Liver (tissue), 9 donors: ENCODE measurements around the gene EP300. TPM values are rescaled to one million over a fixed set of nuclear protein-coding genes. Genes with fewer than 3 reads are reported as not detected.

Source experiments
- DNase-seq: peaks from one replicate; pipeline ENCODE4 v3.0.0-alpha.2; 2017; ENCODE audit warnings: low spot score
- H3K27ac ChIP-seq, 2 donors: one replicate each; pipeline ENCODE4 v1.7.0; 2013; ENCODE audit warnings: inconsistent platforms in 2 of 2, low read length in 2 of 2, control low read depth in 1 of 2, low read depth in 1 of 2, mild to moderate bottlenecking in 1 of 2
- H3K27me3 ChIP-seq, 4 donors: one replicate each; pipeline versions ENCODE4 v1.6.1 to v1.7.0; 2013; ENCODE audit warnings: low read length in 3 of 4, inconsistent platforms in 1 of 4, mild to moderate bottlenecking in 1 of 4, moderate library complexity in 1 of 4; ENCODE audit not compliant: control insufficient read depth in 4 of 4, insufficient read depth in 4 of 4
- H3K36me3 ChIP-seq, 4 donors: one replicate each; pipeline versions ENCODE4 v1.6.1 to v1.7.0; 2013; ENCODE audit warnings: low read length in 3 of 4, mild to moderate bottlenecking in 3 of 4, low read depth in 1 of 4, moderate library complexity in 1 of 4; ENCODE audit not compliant: control insufficient read depth in 4 of 4, insufficient read depth in 3 of 4
- H3K4me1 ChIP-seq, 4 donors: one replicate each; pipeline versions ENCODE4 v1.6.1 to v1.7.0; 2013; ENCODE audit warnings: low read length in 3 of 4, mild to moderate bottlenecking in 3 of 4, moderate library complexity in 1 of 4; ENCODE audit not compliant: control insufficient read depth in 4 of 4, insufficient read depth in 4 of 4
- H3K4me3 ChIP-seq, 3 donors: one replicate each; pipeline versions ENCODE4 v1.6.1 to v1.7.0; 2013; ENCODE audit warnings: low read length in 3 of 3, control low read depth in 1 of 3, low read depth in 1 of 3, mild to moderate bottlenecking in 1 of 3
- H3K9ac ChIP-seq, 2 donors: one replicate each; pipeline ENCODE4 v1.7.0; 2013; ENCODE audit warnings: low read length in 2 of 2, mild to moderate bottlenecking in 2 of 2, moderate library complexity in 2 of 2, control low read depth in 1 of 2, low read depth in 1 of 2
- H3K9me3 ChIP-seq, 4 donors: one replicate each; pipeline versions ENCODE4 v1.6.1 to v1.7.0; 2013; ENCODE audit warnings: low read length in 3 of 4; ENCODE audit not compliant: control insufficient read depth in 4 of 4
- CTCF ChIP-seq: fragments of 150-350 bp; IDR thresholded peaks from 2 replicates; pipeline ENCODE4 v1.5.1; 2017; ENCODE audit warnings: improper control_type of control experiment, low read depth, low read length; ENCODE audit not compliant: missing input control
- EGR1 ChIP-seq, 2 donors: IDR thresholded peaks; 2 replicates each; pipeline ENCODE4 v1.6.1; 2016 to 2018; ENCODE audit warnings: antibody characterized with exemption in 2 of 2, low read depth in 2 of 2
- FOXA2 ChIP-seq: IDR thresholded peaks from 2 replicates; pipeline ENCODE4 v1.6.1; 2016; ENCODE audit warnings: antibody characterized with exemption
- GABPA ChIP-seq, 2 donors: IDR thresholded peaks in 1 of 2; conservative IDR thresholded peaks in 1 of 2; 2 replicates each; pipeline ENCODE4 v1.6.1; 2016; ENCODE audit warnings: antibody characterized with exemption in 2 of 2, mild to moderate bottlenecking in 1 of 2, moderate library complexity in 1 of 2
- HNF4A ChIP-seq, 2 donors: conservative IDR thresholded peaks; 2 replicates each; pipeline ENCODE4 v1.6.1; 2016; ENCODE audit warnings: antibody characterized with exemption in 2 of 2, mild to moderate bottlenecking in 2 of 2
- HNF4G ChIP-seq: IDR thresholded peaks from 2 replicates; pipeline ENCODE4 v1.6.1; 2016; ENCODE audit warnings: antibody characterized with exemption
- JUND ChIP-seq, 2 donors: IDR thresholded peaks; 2 replicates each; pipeline ENCODE4 v1.6.1; 2016; ENCODE audit warnings: antibody characterized with exemption in 2 of 2
- MAX ChIP-seq: IDR thresholded peaks from 2 replicates; pipeline ENCODE4 v1.6.1; 2016; ENCODE audit warnings: antibody characterized with exemption
- NR2F2 ChIP-seq: IDR thresholded peaks from 2 replicates; pipeline ENCODE4 v1.6.1; 2016; ENCODE audit warnings: antibody characterized with exemption
- RAD21 ChIP-seq, 2 donors: IDR thresholded peaks; 2 replicates each; pipeline ENCODE4 v1.6.1; 2016; ENCODE audit warnings: antibody characterized with exemption in 2 of 2, mild to moderate bottlenecking in 2 of 2
- REST ChIP-seq: IDR thresholded peaks from 2 replicates; pipeline ENCODE4 v1.6.1; 2016; ENCODE audit warnings: antibody characterized with exemption, mild to moderate bottlenecking
- RXRA ChIP-seq, 2 donors: IDR thresholded peaks; 2 replicates each; pipeline ENCODE4 v1.6.1; 2017 to 2018; ENCODE audit warnings: antibody characterized with exemption in 2 of 2, mild to moderate bottlenecking in 1 of 2
- SP1 ChIP-seq: IDR thresholded peaks from 2 replicates; pipeline ENCODE4 v1.6.1; 2018; ENCODE audit warnings: antibody characterized with exemption, mild to moderate bottlenecking
- TAF1 ChIP-seq: conservative IDR thresholded peaks from 2 replicates; pipeline ENCODE4 v1.6.1; 2016; ENCODE audit warnings: antibody characterized with exemption, mild to moderate bottlenecking
- YY1 ChIP-seq: IDR thresholded peaks from 2 replicates; pipeline ENCODE4 v1.6.1; 2016; ENCODE audit warnings: antibody characterized with exemption, mild to moderate bottlenecking
- ZBTB33 ChIP-seq: IDR thresholded peaks from 2 replicates; pipeline ENCODE4 v1.6.1; 2016; ENCODE audit warnings: antibody characterized with exemption
- WGBS: extraction: QIAGEN DNeasy Blood & Tissue Kit; methylation state at CpG from one replicate; pipeline ENCODE4 v1.1.7; 2013; 5-methylcytosine and 5-hydroxymethylcytosine counted together
- polyA plus RNA-seq, 2 donors: library from polyadenylated mRNA; stranded (reverse) in 1 of 2; unstranded in 1 of 2; fragments of 200-250 nt in 1 of 2; fragments of >200 nt in 1 of 2; fragmentation: Nextera tagmentation in 1 of 2; extraction: Ambion mirVana in 1 of 2; gene quantifications; one replicate each; pipeline versions ENCODE4 v1.2.1 to v1.2.3, GENCODE V29; 2013 to 2015
- total RNA-seq, 2 donors: library from RNA; depleted of rRNA; stranded (reverse); fragments of >200 nt; gene quantifications; one replicate each; pipeline ENCODE4 v1.2.3, GENCODE V29; 2014
- donor health status: healthy.
- donor health status: healthy.
- donor health status: healthy.
- donor health status: healthy.
- donor health status: healthy.

The EP300 gene
- total and polyA plus RNA-seq, 4 donors, result 6.9 to 95.5 (median 31.9) TPM

GRCh38 chr22:41177040-41177621 lies 84.7 kb downstream of the EP300 start:
- H3K4me3 ChIP-seq, result no peak overlapping the region
- H3K27me3 ChIP-seq, result no peaks in the 10 kb centered on the region
- H3K4me1 ChIP-seq, result no peaks in the 10 kb centered on the region
- H3K27ac ChIP-seq, result no peak overlapping the region
- no peaks in the 10 kb centered on the region for H3K9me3 ChIP-seq
- WGBS, result 92% methylated on average over 15 of the region's 15 CpGs
- no peak overlapping the region for H3K9ac ChIP-seq
- peaks cover 29 to 67% (median 64%) of the 10 kb centered on the region in 4 donors for H3K36me3 ChIP-seq
- TF ChIP-seq HNF4G (no peak), JUND (IDR thresholded peaks at IDR 0.05) (no peak), ZBTB33 (no peak)
- no peak for DNase-seq

- TF ChIP-seq RAD21 (IDR thresholded peaks at IDR 0.05), result no peak
- no peak for TF ChIP-seq FOXA2
- no peak for TF ChIP-seq HNF4G
- no peak for TF ChIP-seq REST
- WGBS, result 85% methylated on average over 9 of the region's 9 CpGs
- DNase-seq, result no peak
- no peaks in the 10 kb centered on the region for H3K4me1 ChIP-seq
- H3K9me3 ChIP-seq, result no peaks in the 10 kb centered on the region
- peaks cover 29 to 61% (median 57%) of the 10 kb centered on the region in 4 donors for H3K36me3 ChIP-seq
- H3K27ac ChIP-seq, result no peak overlapping the region
- no peak overlapping the region for H3K9ac ChIP-seq
- H3K27me3 ChIP-seq, result no peaks in the 10 kb centered on the region
- H3K4me3 ChIP-seq, result no peak overlapping the region
Measured at GRCh38 chr22:41177622-41178424, 85.4 kb downstream of the EP300 start.

GRCh38 chr22:41178425-41178975 lies 86.1 kb downstream of the EP300 start:
- no peaks in the 10 kb centered on the region for H3K27me3 ChIP-seq
- H3K9ac ChIP-seq, result no peak overlapping the region
- DNase-seq, result no peak
- WGBS, result 66% methylated on average over 8 of the region's 8 CpGs
- H3K27ac ChIP-seq, result no peak overlapping the region
- H3K4me3 ChIP-seq, result no peak overlapping the region
- H3K4me1 ChIP-seq, result no peaks in the 10 kb centered on the region
- peaks cover 29 to 55% (median 51%) of the 10 kb centered on the region in 4 donors for H3K36me3 ChIP-seq
- no peaks in the 10 kb centered on the region for H3K9me3 ChIP-seq
- TF ChIP-seq GABPA (IDR thresholded peaks at IDR 0.05 in 1 of 2, conservative IDR thresholded peaks at IDR 0.05 in 1 of 2), result no peak
- TF ChIP-seq RXRA (IDR thresholded peaks at IDR 0.05), result no peak
- TF ChIP-seq RAD21 (IDR thresholded peaks at IDR 0.05), result peak in 1 of 2 donors; percentile 38
- peak; percentile 15 to 51 for TF ChIP-seq HNF4A (conservative IDR thresholded peaks at IDR 0.05)
- no peak for TF ChIP-seq NR2F2
- TF ChIP-seq EGR1 (IDR thresholded peaks at IDR 0.05; ENCODE audit: low read depth in 2 of 2), result no peak
- no peak for TF ChIP-seq TAF1
- no peak for TF ChIP-seq ZBTB33
- TF ChIP-seq FOXA2, result no peak
- no peak for TF ChIP-seq SP1
- no peak for TF ChIP-seq YY1
- no peak for TF ChIP-seq MAX
- TF ChIP-seq HNF4G, result no peak
- TF ChIP-seq CTCF, result no peak
- no peak for TF ChIP-seq JUND (IDR thresholded peaks at IDR 0.05)
